MM.1S (cell line): ENCODE results near the gene TMEM270.

Source experiments
- DNase-seq: peaks from one replicate; pipeline ENCODE4 v3.0.0-alpha.2; 2015
- H2AFZ ChIP-seq: fragments of 300-600 bp; sonication (generic); 2 replicates; pipeline ENCODE4 v1.6.0; 2016; ENCODE audit warnings: antibody characterized with exemption, low read length
- H3F3A ChIP-seq: fragments of 300-600 bp; sonication (generic); 2 replicates; pipeline ENCODE4 v1.6.1; 2016; ENCODE audit warnings: mild to moderate bottlenecking, antibody characterized with exemption, low read length, moderate library complexity, mixed read lengths; ENCODE audit not compliant: insufficient read depth
- H3K27ac ChIP-seq: fragments of 300-600 bp; sonication (generic); 2 replicates; pipeline ENCODE4 v1.5.1; 2016; ENCODE audit warnings: mild to moderate bottlenecking, low read length
- H3K27me3 ChIP-seq: fragments of 300-600 bp; sonication (generic); replicated peaks from 2 replicates; pipeline ENCODE4 v1.6.0; 2016; ENCODE audit warnings: low read length; ENCODE audit not compliant: insufficient read depth
- H3K36me3 ChIP-seq: fragments of 300-600 bp; sonication (generic); replicated peaks from 2 replicates; pipeline ENCODE4 v1.6.1; 2016; ENCODE audit warnings: mild to moderate bottlenecking, low read length, mixed read lengths; ENCODE audit not compliant: insufficient read depth
- H3K4me1 ChIP-seq: fragments of 300-600 bp; sonication (generic); 2 replicates; pipeline ENCODE4 v1.6.1; 2016; ENCODE audit warnings: low read length, mixed read lengths
- H3K4me2 ChIP-seq: fragments of 300-600 bp; sonication (generic); 2 replicates; pipeline ENCODE4 v1.6.0; 2016; ENCODE audit warnings: low read depth, low read length
- H3K4me3 ChIP-seq: fragments of 300-600 bp; sonication (generic); 2 replicates; pipeline ENCODE4 v1.5.1; 2016; ENCODE audit warnings: low read length, mixed read lengths
- H3K79me2 ChIP-seq: fragments of 300-600 bp; sonication (generic); 2 replicates; pipeline ENCODE4 v1.6.1; 2016; ENCODE audit warnings: mixed run types, low read length, mixed read lengths
- H3K9ac ChIP-seq: fragments of 300-600 bp; sonication (generic); 2 replicates; pipeline ENCODE4 v1.6.1; 2016; ENCODE audit warnings: low read length, mixed read lengths
- H3K9me2 ChIP-seq: fragments of 300-600 bp; sonication (generic); replicated peaks from 2 replicates; pipeline ENCODE4 v1.6.1; 2016; ENCODE audit warnings: mild to moderate bottlenecking, low read length, mixed read lengths; ENCODE audit not compliant: insufficient read depth
- H3K9me3 ChIP-seq: fragments of 300-600 bp; sonication (generic); replicated peaks from 2 replicates; pipeline ENCODE4 v1.6.1; 2016; ENCODE audit warnings: mild to moderate bottlenecking, low read length, mixed read lengths; ENCODE audit not compliant: insufficient read depth
- H4K20me1 ChIP-seq: fragments of 300-600 bp; sonication (generic); 2 replicates; pipeline ENCODE4 v1.6.1; 2016; ENCODE audit warnings: mild to moderate bottlenecking, low read length, moderate library complexity, mixed read lengths; ENCODE audit not compliant: insufficient read depth
- EZH2 ChIP-seq: fragments of 300-600 bp; sonication (generic); optimal IDR thresholded peaks from 2 replicates; pipeline ENCODE3; 2017; ENCODE audit warnings: low read depth, mild to moderate bottlenecking, antibody characterized with exemption, low read length, mixed read lengths
- EZH2phosphoT487 ChIP-seq: fragments of 300-600 bp; sonication (generic); IDR thresholded peaks from 2 replicates; pipeline ENCODE4 v1.6.1; 2018; ENCODE audit warnings: antibody characterized with exemption, low read length
- TF ChIP-seq, protein P1 (sequence below): fragments of 300-600 bp; sonication (generic); IDR thresholded peaks from 2 replicates; pipeline ENCODE4 v1.5.1; 2016; ENCODE audit warnings: antibody characterized with exemption, low read length, mixed read lengths

The TMEM270 gene

DNA sequence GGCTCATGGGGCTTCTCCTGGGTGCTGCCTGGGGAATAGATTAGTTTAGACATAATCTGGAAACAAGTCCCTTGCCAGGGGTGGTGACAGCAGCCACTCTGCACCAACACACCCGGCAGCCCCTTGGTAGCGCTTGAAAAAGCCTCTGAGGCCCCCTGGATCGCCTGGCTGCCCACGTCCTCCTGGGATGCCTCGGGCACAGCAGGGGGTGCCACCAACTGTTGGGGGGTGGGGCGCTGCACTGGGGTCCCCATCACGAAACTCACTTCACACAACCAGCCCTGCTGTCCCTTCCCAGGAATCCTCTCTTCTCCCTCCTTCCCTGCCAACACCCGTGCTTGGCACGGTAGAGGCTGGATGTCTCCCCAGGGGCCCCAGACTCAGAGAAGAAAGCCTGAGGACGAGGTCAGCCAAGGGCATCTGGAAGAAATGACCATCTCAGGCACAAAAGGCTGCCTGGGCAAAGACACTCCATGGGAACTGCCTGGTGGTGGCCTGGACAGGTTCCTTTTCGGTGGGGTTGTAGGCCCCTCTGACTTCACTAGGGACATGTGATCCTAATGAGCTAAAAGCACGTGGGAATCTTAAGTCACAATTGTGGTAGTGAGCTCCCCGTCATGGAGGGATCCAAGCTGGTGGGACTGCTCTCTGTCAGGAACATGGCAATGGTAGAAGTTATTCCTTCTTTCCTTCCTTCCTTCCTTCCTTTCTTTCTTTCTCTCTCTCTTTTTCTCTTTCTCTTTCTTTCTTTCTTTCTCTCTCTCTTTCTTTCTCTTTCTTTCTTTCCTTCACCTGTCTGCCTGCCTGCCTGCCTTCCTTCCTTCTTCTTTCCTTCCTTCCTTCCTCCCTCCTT, 11.3 kb downstream of the TMEM270 start:
- no peaks in the 10 kb centered on the region for H3K79me2 ChIP-seq
- H3K4me1 ChIP-seq, result no peaks in the 10 kb centered on the region
- no peak overlapping the region for H3K9ac ChIP-seq
- H3K27ac ChIP-seq, result no peak overlapping the region
- no peak overlapping the region for H3K4me3 ChIP-seq
- no peaks in the 10 kb centered on the region for H3K36me3 ChIP-seq
- H3K27me3 ChIP-seq, result peaks cover 35% of the 10 kb centered on the region
- H3K9me2 ChIP-seq, result no peaks in the 10 kb centered on the region
- no peaks in the 10 kb centered on the region for H3F3A ChIP-seq
- H3K9me3 ChIP-seq, result no peaks in the 10 kb centered on the region
- DNase-seq, result no peak
- TF ChIP-seq, protein P1, sequence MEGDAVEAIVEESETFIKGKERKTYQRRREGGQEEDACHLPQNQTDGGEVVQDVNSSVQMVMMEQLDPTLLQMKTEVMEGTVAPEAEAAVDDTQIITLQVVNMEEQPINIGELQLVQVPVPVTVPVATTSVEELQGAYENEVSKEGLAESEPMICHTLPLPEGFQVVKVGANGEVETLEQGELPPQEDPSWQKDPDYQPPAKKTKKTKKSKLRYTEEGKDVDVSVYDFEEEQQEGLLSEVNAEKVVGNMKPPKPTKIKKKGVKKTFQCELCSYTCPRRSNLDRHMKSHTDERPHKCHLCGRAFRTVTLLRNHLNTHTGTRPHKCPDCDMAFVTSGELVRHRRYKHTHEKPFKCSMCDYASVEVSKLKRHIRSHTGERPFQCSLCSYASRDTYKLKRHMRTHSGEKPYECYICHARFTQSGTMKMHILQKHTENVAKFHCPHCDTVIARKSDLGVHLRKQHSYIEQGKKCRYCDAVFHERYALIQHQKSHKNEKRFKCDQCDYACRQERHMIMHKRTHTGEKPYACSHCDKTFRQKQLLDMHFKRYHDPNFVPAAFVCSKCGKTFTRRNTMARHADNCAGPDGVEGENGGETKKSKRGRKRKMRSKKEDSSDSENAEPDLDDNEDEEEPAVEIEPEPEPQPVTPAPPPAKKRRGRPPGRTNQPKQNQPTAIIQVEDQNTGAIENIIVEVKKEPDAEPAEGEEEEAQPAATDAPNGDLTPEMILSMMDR, result no peak
- TF ChIP-seq EZH2phosphoT487 (no peak), EZH2 (no peak)
- H2AFZ ChIP-seq, result no peak overlapping the region
- H3K4me2 ChIP-seq, result no peak overlapping the region
- H4K20me1 ChIP-seq, result no peaks in the 10 kb centered on the region

DNA sequence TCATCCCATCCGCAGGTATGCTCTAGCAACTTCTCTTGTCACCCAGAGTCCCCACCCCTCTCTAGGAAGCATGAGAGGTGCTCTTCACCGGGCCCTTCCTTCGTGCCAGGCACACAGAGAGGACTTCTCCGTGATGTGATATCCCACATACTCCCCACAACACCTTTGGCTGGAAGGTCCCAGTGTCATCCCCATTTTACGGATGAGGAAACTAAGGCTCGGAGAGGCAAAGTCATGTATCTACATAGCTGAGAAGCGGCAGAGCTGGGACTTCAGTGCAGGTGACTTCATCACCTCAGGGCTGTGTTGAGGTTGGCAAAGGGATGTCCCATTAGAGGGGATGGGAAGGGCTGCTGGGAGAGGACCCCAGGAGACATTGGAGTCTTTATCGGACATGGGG, 15.4 kb downstream of the TMEM270 start:
- no peaks in the 10 kb centered on the region for H3K36me3 ChIP-seq

DNA sequence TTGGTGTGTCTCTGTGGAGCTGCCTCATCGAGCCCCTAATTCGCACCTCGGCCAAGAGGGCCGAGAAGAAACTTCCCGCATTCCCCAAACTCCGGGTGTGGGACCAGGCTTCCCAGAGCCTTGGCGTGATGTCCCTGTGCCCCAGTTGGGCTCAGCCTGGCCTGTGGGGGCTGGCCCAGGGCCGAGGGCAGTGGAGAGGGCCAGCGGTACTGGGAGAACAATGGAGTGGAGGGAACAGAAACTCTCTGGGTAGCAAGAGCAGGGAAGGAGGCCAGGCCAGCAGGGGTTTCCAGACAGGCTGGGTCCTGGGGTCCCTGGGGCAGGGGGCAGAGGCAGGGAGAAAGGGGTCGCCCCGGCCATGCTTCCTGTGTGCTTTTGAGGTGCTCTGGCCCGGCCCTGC, 16.0 kb downstream of the TMEM270 start:
- Histone ChIP-seq H4K20me1 (no peaks in the 10 kb centered on the region), H3K9me3 (no peaks in the 10 kb centered on the region), H3K4me2 (no peak overlapping the region), H3K27me3 (peaks cover 64% of the 10 kb centered on the region), H2AFZ (no peak overlapping the region), H3K4me1 (no peaks in the 10 kb centered on the region), H3K27ac (no peak overlapping the region), H3F3A (no peaks in the 10 kb centered on the region), H3K4me3 (no peak overlapping the region), H3K9ac (no peak overlapping the region), H3K9me2 (no peaks in the 10 kb centered on the region), H3K79me2 (no peaks in the 10 kb centered on the region), H3K36me3 (no peaks in the 10 kb centered on the region)
- DNase-seq, result no peak
- no peak for TF ChIP-seq EZH2phosphoT487
- no peak for TF ChIP-seq EZH2
- TF ChIP-seq, protein P1, result no peak

More for the DNA sequence above, 15.4 kb downstream of the TMEM270 start:
- TF ChIP-seq EZH2 (no peak), EZH2phosphoT487 (no peak)
- TF ChIP-seq, protein P1, result no peak
- Histone ChIP-seq H3K9ac (no peak overlapping the region), H3K27me3 (peaks cover 61% of the 10 kb centered on the region), H3K79me2 (no peaks in the 10 kb centered on the region), H3K4me3 (no peak overlapping the region), H3K4me2 (no peak overlapping the region), H3K9me2 (no peaks in the 10 kb centered on the region), H3K27ac (no peak overlapping the region), H3K4me1 (no peaks in the 10 kb centered on the region), H3F3A (no peaks in the 10 kb centered on the region), H3K9me3 (no peaks in the 10 kb centered on the region), H2AFZ (no peak overlapping the region), H4K20me1 (no peaks in the 10 kb centered on the region)
- DNase-seq, result no peak
